Left forelimb (tissue), 1 donor: ENCODE results near the gene CNGA2.
A peak's percentile ranks its signal among the peaks of the same experiment; 100 is the strongest.

Source experiments
- DNase-seq: peaks from one replicate; pipeline ENCODE4 v3.0.0-alpha.2; 2018; ENCODE audit warnings: low spot score

CNGA2 gene

DNA sequence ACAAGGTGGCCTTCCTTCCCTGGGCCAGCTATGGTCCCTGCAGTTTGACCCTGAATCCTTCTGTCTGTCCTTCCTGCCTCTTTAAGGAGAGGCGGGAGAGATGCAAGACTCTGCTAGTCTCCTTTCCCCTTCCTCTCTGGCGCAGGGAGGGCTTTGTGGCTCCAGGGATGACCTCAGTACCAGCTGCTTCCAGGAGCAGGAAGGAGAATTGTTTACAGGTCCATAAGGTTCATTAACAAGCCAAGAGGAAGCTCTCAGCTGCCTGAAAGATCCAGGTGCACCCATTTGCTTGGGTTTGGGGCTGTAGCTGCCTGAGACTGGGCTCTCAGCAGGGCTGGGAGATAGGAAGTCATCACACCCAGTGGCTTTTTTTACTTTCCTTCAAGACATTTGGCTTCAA is 22.8 kb upstream of the CNGA2 start:
- DNase-seq = peak; percentile 62

DNA sequence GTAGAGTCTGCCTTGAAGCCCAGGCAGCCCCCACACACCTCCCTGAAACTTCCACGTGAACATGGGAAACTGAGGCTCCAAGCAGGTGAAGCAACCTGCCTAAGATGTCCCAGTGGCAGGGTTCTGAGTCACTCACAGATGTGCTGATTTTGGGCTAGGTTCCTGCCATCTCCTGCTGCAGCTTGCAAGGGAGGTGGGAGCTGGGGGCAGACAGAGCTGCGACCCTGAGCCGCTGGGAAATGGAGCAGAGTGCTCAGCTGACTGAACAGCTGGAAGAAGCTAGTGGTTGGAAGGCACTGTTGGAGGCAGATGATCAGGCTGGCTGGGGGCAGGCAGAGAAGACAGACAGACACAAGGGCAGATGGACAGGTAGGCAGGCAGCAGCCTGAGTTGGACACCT is 22.3 kb upstream of the CNGA2 start:
- DNase-seq = peak; percentile 57

DNA sequence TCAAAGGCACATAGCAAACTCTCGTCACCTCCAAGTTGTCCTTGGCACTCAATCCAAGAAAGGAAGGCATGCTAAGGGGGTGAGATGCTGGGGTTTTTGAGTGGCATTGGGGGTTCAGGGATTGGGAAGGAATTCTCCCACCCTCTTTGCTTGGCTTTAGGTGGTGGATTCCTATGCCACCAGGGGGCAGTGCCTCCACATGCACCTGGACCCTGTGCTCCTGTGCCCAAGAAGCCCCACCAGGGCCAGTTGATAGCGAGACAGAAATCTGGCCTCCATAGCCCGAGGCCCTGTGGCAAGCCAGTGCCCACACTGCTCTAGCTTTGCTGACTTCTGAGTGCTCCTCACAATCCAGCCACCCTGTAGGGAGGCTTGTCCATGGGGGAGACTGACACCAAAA is 20.7 kb upstream of the CNGA2 start:
- peak; percentile 28 for DNase-seq

DNA sequence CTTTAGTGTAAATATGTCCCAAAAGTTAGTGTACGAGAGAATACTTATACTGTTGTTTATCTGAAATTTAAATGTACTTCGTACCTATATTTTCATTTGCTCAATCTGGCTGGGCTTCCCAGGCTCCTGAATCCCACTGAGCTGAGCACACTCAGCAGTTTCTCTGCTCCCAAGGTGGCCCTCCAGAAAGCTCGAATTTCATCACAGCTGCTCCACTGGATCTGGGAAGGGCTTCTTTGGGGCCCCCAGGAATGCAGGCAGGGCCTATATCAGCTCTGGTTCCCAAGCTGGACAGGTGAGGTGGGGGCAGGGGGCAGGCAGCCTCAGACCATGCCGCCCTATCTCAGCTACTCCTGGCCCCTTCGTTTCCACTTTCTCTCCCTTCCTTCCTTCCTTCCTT is 20.2 kb upstream of the CNGA2 start:
- peak; percentile 20 for DNase-seq

DNA sequence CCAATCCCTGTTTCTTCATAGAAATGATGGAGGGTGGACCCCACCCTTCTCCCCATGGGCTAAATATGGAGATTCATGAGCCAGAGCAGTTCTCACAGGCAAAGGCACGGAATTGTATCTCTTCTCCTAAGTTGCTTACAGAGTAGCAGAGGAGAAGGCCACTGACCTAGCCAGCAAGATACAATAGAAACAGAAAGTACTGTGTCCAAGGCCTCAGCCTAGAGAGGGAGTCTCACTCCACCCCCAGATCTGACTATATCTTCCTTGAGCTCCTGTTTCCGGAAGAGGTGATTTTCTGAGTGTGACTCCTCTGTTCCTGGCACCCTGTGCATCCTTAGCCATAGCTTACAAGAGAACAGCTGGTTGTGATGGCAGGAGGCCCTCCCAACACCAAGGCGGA is 18.8 kb upstream of the CNGA2 start, which contains the start of gene FATE1:
FATE1 (plus strand) TSS at position 284 of the 400 bp plus-strand sequence; CDS start at position 369, 85 bp downstream.
- no peak for DNase-seq

DNA sequence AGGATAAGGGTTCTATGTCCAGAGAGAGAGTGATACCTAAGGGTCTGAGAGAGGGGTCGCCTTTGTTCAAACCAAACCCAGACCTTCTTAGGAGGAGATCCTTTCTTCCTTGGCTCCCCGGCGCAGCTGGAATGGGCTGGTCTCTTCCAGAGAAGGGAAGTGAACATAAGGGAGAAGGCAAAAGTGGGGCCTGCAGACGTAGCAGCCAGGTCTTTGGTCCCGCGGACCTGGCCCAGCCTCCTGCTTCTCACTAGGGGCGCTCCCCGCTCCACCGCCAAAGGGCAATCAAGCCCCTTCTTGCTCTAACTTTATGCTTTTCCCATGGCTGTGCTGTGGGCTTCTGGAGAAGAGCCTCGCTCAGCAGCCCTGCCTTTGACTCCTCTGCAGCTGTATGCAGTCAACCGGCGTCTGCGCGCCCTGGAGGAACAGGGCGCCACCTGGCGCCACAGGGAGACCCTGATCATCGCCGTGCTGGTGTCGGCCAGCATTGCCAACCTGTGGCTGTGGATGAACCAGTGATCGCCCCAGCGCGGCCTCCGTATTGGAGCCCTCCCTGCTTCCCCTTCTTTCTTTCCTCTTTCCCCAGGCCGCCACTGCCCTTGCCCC is 12.2 kb upstream of the CNGA2 start:
- no peak for DNase-seq

DNA sequence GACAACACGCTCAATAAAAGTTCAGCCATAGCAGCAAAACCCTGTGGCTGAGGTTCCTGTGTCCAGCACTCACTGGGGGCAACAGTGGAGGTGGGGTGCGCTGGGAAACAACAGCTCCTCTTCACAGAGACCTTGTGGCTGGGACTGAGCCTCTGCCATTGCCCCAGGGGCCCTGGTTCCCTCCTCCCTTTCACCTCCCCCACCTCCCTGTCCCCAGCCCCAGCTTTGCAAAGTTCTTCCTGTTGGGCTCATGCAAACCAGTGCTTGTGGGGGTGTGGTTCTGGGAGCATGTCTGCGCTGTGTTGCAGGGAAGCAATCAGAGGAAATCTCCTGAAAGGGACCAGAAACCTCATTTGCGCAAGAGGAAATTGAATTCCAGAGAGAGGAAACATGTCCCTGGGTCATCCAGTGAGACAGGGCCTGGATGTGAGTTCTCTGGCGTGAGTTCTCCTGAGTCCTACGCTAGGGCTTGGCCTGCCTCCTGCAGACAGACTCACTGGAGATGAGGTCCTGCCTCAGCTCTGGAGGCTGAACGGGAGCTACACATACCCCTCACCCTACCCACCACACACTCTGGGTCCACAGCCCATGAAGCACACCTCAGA is 11.3 kb upstream of the CNGA2 start:
- DNase-seq = no peak

DNA sequence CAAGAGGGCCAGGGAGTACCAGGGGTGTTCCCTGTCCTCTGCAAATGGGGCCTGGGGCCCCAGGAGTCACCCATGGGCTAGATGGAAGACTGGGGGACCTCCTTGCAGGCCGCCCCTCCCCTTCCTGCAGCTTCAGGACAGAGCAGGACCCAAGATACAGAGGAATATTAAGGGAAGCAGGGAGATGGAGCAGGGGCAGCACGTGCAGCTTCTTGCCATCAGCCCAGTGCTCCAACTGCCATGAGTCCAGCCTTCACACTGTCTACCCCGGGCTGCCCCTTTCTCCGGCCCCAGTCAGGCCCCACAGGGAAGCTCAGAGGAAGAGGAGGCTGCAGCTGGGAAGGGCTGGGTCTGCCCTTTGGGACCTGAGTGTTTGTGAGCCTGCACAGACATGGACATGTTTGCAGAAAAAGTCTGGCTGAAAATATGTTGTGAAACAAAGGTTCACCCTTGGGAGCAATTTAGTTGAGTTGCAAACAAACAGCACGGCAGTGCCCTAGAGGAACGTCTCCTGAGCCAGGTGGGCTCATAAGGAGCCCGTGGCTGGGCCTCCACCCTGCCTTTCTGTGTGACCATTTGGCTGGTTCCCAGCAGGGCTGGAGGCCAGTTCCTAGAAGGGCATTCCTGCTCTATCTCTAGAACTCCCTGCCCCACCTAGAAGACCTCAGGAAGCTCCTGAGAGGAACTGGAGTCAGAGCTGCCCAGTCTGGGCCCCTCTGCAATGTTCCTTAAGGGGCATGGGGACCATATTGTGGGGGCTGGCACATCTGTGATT is 9.8 kb upstream of the CNGA2 start:
- DNase-seq = peak; percentile 23

DNA sequence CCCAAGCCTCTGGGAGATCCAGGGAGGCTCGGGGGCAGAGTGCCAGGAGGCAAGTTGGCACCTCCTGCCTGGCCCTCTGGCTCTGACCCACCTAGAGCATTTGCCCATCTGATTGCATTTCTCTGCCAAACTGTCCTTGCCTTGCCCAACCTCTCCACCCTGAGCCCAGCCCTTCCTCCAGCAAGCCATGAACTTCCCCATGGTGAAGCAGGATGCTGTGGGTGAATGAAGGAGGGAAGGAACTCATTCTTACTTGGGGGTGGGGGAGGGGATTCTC is 9.3 kb upstream of the CNGA2 start:
- DNase-seq = peak; percentile 9

DNA sequence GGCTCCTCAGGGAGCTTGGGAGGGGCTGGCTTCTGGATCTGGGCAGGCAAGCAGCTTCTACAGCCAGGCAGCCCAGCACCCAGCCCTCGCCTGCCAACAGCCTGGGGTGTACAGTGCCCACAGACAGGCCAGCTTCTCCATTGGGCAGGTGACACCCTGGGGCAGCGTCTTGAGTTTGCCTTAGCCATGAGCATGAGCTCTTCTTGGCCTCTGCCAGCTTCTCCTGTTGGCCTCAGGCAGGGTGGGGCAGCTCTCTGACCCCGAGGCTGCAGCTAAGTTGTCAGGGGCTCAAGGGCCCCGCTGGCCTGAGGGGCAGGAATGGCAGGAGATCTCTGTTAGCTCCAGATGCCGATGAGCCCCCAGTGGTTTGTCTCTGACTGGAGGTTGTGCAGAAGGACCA is 7.8 kb upstream of the CNGA2 start:
- DNase-seq = no peak

DNA sequence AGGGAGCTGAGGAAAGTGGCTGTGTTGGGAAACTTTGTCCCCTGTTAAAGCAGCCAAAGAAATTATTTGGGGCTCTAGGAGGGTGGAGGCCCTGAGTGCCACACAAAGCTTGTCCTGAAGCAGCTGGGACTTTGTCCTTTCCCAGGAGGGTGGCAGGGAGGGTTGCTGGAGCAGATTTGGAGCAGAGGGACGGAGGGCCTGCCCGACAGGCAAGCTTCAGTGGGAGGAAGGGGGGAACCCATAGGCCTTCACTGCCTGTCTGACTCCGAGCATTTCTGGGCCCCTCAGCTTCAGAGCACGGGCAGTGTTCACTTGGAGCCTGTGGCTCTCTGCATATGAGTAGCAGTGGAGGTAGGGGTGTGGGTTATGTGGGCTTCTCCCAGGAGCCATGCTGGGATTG is 7.2 kb upstream of the CNGA2 start:
- peak; percentile 5 for DNase-seq

DNA sequence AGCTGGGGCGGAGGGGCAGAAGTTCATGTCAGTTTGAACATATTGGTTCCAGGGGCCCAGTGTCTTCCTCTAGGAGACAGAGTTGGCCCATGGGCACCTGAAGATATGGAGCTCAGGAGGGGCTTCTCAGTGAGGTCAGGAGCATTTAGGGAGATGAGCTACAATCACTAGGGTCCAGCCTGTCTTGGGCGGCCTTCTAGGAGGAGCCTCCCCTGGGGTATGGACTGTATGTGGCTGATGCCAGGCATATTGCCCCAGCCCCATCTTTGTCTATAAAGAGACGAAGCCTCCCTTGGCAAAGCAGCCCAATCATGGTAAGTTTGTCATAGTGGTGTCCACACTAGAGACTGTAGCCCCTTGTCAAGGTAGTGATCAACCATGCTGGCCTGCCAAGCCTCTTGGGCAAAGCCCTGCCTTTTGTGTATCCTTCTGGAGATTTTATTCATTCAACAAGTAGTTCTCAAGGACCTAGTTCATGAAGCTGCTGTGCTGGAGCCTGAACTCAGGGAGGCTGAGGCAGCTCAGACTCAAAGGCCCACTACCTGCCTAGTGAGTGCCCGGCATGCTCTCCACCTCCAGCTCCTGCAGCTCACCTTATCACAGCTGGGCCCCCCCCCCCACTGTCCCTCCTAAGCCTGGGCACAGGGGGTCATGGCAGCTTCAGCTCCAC is 5.4 kb upstream of the CNGA2 start:
- peak; percentile 15 for DNase-seq

DNA sequence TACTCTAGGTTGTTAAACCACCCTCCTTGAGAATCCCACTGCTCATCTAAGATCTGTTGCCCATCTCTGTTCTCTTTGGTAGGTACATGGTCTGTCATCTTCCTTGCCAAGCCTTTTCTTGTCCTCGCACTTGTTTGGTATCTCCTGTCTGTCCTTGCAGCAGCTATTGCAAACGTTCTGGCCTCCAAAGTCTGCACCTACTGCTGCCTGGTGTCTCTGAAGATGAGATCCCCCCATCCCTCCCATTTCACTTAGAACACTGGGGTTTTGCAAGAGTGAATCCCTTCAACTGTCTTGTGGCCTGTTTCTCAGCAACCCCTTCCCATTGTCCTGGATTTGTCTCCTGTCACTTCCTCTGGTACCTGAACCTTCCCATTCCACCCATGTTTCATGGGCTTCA is 673 bp downstream of the CNGA2 start:
- DNase-seq = peak; percentile 4

DNA sequence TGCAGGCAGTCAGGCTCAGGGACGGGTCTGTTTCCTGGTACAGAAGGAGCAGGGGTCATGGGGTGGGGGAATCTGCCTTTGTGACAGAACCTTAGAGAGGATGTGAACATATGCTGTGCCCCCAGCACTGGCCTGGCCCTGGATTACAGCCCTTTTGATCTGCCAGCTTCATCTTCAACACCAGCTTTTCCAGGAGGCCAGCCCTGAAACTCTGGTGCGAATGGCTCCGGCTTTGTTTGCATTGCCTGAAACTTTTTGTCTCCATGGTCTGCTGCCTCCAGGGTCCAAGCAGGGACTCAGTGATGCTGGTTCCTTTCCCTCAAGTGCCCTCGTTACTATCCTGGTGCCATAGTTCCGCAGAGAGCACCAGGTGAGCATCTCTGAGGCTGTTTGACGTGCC is 2.1 kb downstream of the CNGA2 start:
- DNase-seq = peak; percentile 26

DNA sequence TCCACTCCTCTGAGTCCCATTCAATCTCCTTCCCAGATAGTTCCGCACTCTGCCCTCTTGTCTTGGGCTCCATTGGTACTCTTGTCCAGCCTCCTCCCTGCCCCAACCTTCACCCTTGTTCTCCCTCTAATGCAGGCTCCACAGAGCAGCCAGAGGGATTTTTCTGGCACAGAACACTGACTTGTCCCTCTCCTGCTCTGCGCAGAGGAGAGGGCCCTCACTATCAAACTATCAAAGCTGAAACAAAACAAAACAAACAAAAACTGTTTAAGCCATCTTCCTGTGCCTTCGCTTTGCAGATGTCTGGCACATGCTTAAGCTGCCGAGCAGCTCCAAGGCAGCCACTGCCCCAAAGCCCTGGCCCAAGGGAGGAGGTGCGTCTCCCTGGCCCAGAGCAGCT is 2.9 kb downstream of the CNGA2 start:
- DNase-seq = peak; percentile 11

DNA sequence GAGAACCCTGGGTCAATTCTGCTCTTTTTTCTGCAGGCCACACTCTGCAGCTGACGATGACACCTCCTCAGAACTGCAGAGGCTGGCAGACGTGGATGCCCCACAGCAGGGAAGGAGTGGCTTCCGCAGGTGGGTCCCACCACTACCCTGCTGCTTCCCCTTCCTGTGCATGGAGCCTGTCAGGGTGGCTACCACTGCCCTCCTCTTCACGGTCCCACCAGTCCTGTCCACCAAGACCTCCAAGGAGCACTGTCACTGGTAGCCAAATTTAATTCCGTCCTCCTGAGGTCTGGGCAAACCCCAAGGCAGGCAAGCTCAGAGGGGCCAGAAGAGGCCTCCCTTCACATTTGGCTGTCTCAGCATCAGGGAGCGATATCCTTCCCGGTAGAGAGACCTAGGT is 4.2 kb downstream of the CNGA2 start:
- no peak for DNase-seq

DNA sequence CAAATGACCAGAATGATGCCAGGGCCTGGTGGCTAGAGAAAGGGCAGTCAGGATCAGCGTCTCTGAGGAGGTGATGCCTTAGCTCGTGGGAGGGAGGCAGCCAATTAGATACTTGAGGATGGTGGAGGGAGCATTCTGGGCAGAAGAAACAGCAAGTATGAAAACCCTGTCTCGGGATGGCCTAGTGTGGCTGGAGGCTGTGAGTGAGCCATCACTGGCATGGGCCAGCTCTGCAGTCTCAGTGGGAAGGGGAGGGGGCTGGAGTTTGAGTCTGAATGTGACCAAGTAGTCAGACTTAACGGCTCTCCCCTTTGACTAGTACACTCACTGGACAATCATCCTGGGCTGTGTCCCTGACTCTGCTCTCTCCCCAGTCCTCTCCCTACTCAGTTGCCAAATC is 7.1 kb downstream of the CNGA2 start:
- no peak for DNase-seq

DNA sequence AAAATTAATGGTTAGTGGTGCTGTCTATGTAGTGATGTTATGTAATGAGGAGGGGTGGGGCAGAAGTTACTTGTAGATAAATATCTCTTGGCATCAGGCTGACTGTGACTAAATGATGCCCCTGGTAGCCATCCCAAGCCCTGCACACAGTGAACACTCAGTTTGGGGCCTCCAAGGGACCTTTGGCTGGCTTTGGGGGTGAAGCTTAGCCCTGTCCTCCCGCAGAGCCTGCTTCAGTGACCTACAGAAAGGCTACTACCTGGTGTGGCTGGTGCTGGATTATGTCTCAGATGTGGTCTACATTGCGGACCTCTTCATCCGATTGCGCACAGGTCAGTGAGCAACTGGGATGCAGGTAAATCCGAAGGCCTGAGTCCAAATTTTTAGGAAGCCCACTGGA is 7.8 kb downstream of the CNGA2 start:
- DNase-seq = no peak

DNA sequence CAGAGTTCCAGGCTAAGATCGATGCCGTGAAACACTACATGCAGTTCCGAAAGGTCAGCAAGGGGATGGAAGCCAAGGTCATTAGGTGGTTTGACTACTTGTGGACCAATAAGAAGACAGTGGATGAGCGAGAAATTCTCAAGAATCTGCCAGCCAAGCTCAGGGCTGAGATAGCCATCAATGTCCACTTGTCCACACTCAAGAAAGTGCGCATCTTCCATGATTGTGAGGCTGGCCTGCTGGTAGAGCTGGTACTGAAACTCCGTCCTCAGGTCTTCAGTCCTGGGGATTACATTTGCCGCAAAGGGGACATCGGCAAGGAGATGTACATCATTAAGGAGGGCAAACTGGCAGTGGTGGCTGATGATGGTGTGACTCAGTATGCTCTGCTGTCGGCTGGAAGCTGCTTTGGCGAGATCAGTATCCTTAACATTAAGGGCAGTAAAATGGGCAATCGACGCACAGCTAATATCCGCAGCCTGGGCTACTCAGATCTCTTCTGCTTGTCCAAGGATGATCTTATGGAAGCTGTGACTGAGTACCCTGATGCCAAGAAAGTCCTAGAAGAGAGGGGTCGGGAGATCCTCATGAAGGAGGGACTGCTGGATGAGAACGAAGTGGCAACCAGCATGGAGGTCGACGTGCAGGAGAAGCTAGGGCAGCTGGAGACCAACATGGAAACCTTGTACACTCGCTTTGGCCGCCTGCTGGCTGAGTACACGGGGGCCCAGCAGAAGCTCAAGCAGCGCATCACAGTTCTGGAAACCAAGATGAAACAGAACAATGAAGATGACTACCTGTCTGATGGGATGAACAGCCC is 9.3 kb downstream of the CNGA2 start:
- DNase-seq = no peak

DNA sequence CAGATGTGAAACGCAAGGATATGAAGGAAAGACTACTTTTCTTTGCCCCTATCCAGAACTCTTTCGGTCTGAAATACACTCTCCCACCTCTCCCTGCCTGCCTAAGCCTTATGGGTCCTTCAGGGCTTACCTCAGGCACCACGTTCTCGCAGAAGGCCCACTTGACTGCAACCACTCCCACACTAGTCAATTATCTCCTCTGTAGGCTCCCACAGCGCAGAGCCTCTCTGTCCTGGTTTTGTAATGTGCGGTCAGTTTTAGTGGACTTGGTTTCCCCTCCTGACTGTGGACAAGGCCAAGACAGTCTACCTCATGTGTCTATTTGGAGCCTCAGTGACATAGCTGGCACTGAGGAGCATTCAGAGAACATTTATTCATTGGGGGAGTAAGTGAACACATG is 11.1 kb downstream of the CNGA2 start:
- DNase-seq = peak; percentile 5

DNA sequence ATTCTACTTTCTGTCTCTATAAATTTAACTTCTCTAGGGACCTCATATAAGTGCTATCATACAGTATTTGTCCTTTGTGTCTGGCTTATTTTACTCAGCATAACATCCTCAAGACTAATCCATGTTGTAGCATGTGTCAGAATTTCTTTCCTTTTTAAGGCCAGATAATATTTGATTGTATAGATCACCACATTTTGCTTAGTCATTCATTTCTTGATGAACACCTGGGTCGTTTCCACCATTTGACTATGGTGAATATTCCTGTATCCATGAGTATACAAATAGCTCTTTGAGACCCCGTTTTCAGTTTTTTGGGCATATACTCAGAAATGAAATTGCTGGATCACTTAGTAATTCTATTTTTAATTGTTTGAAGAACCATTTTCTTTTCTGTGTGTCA is 12.0 kb downstream of the CNGA2 start:
- no peak for DNase-seq

DNA sequence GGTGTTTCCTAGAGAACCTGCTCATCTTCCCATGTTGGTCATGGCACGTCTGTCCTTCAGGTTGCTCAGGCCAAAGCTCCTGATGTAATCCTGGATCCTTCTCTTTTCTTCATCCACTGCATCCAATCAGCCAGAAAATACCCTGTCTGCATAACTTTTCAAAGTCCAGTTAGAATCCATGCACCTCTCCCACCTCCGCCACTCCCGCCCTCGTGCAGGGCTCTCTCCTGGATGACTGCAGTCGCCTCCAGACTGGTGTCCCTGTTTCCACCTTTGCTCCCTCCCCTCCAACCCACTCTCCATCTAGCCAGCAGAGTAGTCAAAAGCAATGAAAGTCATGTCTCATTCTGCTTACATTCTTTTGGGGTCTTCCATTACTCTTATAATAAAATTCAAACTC is 16.0 kb downstream of the CNGA2 start:
- no peak for DNase-seq
